MV-4-11 (cell line): ENCODE data around the gene AFMID.
"Not testable (repeated sequence)": the region's sequence is repeated elsewhere in the genome, so short reads cannot be mapped to it uniquely, and the experiment has no call there.

Experiments
- DNase-seq: peaks from one replicate; lab custom pipeline; 2025; lab: John Stamatoyannopoulos, UW

The AFMID gene

GRCh38 chr17:78154903-78155811 lies 32.0 kb upstream of the AFMID start:
- DNase-seq, result peak; percentile 82

- peak; percentile 63 for DNase-seq
Measured at GRCh38 chr17:78159575-78160158, 27.5 kb upstream of the AFMID start.

DNA sequence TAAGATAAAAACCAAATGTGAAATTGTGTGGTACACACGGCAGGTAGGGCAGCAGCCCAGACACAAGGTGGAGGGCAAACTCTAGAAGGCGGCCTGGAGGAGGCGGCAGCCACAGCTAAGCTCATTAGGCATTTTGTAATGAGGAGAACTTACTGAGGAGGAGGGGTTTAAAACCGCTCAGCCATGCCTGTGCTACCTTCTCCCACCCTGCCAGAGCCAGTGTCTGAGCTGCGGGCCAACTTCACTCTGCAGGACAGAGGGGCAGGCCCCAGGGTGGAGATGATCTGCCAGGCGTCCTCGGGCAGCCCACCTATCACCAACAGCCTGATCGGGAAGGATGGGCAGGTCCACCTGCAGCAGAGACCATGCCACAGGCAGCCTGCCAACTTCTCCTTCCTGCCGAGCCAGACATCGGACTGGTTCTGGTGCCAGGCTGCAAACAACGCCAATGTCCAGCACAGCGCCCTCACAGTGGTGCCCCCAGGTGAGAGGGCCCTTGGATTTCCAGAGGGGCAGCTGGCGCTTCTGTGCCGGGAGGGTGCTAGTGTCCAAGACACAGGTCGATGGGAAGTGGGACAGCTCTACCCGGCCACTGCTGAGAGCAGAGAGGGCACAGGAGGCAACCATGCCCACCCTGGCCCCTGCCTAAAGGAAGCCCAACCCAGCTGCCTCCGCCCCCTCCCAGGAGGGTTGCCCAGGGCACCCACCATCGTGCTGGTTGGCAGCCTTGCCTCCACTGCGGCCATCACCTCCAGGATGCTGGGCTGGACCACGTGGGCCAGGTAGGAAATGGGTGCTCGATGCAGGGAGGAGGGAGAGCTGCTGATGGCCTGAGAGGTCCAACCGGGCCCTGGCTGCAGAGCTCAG lies 23.0 kb upstream of the AFMID start:
- DNase-seq, result no peak

- no peak for DNase-seq
Measured at GRCh38 chr17:78164748-78165607, 22.2 kb upstream of the AFMID start.

DNA sequence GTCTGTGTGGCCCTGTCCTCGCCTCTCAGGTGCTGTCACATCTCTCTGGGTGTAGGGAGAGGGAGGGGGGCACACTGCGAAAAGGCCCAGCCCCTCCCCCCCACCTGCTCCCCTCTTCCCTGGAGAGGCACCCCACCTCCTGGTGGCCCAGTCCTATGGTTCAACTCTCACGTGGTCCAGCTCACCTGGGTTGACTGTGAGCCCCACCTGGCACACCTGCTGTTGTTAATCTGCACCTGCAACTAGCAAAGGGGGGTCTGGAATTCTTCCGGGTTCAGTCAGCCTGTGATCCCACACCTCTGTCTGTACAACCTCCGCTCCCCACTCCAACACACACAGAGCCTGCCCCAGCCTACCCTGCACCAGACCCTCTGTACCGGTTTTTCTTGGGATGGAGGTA lies 20.7 kb upstream of the AFMID start:
- DNase-seq, result no peak

GRCh38 chr17:78168242-78168902 lies 18.8 kb upstream of the AFMID start, which contains the start of gene SYNGR2:
Gene SYNGR2, plus strand, starts transcription at chr17:78168581. Its CDS starts 36 bp downstream, at chr17:78168617.
- peak; percentile 66 for DNase-seq

DNA sequence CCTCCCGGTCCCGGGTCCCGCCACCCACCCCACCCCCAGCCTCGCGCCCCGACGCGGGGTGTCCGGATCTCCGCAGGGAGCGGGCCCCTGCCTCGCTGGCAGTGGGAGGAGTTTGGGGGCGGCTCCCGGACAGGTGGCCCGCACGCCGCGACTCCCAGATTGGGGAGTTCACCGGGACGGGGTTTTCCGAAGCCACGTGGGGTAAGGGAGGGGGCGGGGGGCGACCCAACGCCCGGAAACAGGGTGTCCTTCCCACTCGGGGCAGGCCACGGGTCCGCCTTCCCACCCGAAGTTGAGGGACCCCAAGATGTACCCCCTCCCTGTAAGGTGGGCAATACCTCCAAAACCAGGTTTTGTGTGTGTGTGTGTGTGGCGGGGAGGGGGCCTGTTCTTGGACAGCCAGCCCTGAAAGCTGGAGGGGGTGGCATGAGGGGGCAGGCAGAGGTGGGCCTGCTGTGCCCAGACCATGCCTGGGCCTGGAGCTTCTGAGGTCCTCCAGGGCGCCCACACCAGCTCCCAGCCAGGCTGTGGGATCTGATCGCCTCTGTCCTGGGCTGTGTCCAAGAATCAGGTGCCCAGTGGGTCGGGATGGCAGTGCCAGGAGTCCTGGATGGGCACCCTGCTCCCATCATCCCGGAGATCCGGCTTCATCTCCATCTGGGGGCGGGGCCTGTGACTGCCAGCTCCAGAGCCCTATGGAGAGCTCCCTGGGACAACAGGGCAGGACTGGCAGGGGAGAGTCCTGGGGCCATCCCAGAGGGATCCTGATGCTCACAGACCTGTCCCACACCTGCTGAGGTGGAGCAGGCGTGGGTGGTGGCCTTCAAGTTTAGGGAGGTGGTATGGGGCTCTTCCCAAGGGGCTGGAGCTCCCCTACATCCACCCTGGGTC lies 18.0 kb upstream of the AFMID start:
- DNase-seq, result no peak

GRCh38 chr17:78170692-78171590 lies 16.2 kb upstream of the AFMID start:
- no peak for DNase-seq

DNA sequence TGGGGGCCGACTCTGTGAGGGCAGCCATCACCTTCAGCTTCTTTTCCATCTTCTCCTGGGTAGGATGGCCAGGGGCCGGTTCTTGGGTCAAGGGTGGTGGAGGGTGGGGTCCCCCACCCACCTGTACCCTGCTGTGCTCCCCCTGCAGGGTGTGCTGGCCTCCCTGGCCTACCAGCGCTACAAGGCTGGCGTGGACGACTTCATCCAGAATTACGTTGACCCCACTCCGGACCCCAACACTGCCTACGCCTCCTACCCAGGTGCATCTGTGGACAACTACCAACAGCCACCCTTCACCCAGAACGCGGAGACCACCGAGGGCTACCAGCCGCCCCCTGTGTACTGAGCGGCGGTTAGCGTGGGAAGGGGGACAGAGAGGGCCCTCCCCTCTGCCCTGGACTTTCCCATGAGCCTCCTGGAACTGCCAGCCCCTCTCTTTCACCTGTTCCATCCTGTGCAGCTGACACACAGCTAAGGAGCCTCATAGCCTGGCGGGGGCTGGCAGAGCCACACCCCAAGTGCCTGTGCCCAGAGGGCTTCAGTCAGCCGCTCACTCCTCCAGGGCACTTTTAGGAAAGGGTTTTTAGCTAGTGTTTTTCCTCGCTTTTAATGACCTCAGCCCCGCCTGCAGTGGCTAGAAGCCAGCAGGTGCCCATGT lies 15.4 kb upstream of the AFMID start:
- DNase-seq, result not testable (repeated sequence)

- DNase-seq, result peak; percentile 45
Measured at GRCh38 chr17:78172249-78173051, 14.7 kb upstream of the AFMID start.

DNA sequence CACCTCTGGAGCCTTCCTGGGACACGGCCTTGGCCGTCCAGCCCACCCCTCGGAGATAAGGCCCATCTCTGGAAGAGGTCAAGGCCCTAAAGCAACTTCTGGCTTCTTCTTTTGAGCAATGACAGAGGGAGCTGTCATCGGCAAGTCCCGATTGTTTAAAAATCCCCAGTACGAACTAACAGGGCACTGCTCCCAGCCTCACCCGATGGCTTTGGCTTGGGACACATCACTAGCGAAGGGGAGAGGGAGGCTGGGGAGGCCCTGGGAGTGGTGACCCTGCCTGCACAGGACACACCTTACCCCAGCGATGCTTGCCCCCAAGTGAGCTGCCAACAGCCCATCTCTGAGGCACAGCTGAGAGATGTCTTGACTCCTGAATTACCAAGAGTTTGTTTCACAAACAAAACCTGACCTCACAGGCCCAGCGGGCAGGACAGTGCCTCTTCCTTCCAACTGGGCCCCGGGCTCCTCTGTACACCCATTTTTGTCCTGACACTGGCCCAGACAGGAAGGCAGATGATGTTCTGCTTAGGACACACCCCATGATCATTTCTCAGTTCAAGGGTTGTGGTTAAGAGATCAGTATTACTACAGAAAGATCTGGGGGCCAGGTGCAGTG lies 14.0 kb upstream of the AFMID start:
- DNase-seq, result peak; percentile 23

DNA sequence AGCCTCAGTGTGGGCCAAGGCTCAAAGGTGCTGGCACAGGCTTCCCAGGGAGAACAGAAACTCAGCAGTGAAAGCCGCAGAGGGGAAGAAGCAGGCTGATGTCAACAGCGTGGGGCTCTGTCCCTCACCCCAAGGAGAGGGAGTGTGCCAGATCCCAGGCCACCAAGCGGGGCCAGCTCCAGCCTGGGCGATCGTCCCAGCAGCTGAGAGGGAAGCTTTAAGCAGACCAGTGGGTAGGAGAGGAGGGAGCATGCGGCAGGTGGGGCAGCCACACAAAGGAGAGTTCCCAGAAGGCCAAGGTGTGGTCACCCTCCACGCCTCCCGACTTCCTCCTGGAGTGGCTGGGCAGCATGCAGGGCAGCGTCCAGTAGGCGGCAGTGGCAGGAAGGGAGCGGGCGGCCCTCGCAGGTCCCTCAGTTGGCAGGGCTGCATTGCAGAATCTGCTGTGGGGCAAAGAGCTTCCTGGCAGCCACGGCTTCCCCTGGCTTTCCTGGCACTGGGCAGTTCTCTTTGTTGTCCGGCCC lies 12.8 kb upstream of the AFMID start:
- DNase-seq, result peak; percentile 88

GRCh38 chr17:78174870-78175642 lies 12.1 kb upstream of the AFMID start:
- DNase-seq, result no peak

- no peak for DNase-seq
Measured at GRCh38 chr17:78175643-78175981, 11.6 kb upstream of the AFMID start.

DNA sequence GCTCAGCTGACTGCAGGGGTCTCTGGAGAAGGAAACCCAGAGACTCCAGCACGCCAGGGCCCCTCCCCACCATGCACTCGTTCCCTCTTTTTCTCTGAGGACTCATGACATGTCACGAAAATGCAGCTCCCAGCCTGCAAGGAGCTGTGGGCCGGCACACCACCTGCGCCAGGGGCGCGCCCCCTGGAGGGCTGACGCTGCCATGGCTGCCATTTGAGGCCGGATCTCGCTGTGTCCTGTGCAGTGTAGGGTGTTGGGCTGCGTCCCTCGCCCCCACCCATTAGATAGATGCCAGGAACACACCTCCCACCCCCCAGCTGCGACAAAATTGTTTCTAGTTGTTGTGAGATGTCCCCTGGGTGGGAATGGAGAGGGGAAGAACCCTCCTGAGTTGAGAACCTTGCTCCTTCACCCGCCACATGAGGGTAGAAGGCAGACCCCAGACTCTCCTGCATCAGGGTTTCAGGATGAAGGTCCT lies 10.6 kb upstream of the AFMID start:
- peak; percentile 64 for DNase-seq

- DNase-seq, result no peak
Measured at GRCh38 chr17:78179372-78179771, 7.8 kb upstream of the AFMID start.
